Adipocyte (in vitro differentiated cells): ENCODE measurements around the gene ROBO2.

Experiments
- DNase-seq: peaks from one replicate; pipeline ENCODE4 v3.0.0-alpha.2; 2015; ENCODE audit warnings: low read depth
- H3K27me3 ChIP-seq: replicated peaks from 2 replicates; pipeline ENCODE4 v1.7.0; 2013; ENCODE audit warnings: mild to moderate bottlenecking, low read length, moderate library complexity; ENCODE audit not compliant: control insufficient read depth, insufficient read depth
- H3K36me3 ChIP-seq: 2 replicates; pipeline ENCODE4 v1.7.0; 2013; ENCODE audit warnings: low read length, mild to moderate bottlenecking, moderate library complexity; ENCODE audit not compliant: control insufficient read depth, insufficient read depth, severe bottlenecking
- H3K4me1 ChIP-seq: 2 replicates; pipeline ENCODE4 v1.7.0; 2013; ENCODE audit warnings: mild to moderate bottlenecking, low read length, moderate library complexity; ENCODE audit not compliant: control insufficient read depth, insufficient read depth
- H3K4me3 ChIP-seq: 2 replicates; pipeline ENCODE4 v1.7.0; 2013; ENCODE audit warnings: mild to moderate bottlenecking, low read length, moderate library complexity
- H3K9ac ChIP-seq: 2 replicates; pipeline ENCODE4 v1.7.0; 2013; ENCODE audit warnings: mild to moderate bottlenecking, low read length, moderate library complexity
- H3K9me3 ChIP-seq: 2 replicates; pipeline ENCODE4 v1.7.0; 2013; ENCODE audit warnings: mild to moderate bottlenecking, low read length, moderate library complexity; ENCODE audit not compliant: control insufficient read depth

Gene ROBO2

DNA sequence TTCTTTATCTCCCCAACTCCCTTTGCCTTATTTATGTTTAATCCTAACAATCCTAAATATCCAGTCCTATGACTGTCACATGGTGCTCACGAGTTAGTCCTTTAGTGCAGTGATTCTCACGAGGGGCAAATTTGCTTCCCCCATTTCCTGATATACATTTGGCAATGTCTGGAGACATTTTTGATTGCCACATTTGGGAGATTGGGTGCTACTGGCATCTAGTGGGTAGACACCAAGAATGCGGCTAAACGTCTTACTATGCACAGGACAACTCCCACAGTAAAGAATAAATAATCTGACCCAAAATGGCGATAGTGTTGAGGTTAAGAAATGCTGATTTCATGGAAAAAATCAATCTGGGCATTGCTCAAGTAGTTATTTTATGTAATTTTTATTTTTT lies 466.5 kb downstream of the ROBO2 start:
- DNase-seq, result no peak

DNA sequence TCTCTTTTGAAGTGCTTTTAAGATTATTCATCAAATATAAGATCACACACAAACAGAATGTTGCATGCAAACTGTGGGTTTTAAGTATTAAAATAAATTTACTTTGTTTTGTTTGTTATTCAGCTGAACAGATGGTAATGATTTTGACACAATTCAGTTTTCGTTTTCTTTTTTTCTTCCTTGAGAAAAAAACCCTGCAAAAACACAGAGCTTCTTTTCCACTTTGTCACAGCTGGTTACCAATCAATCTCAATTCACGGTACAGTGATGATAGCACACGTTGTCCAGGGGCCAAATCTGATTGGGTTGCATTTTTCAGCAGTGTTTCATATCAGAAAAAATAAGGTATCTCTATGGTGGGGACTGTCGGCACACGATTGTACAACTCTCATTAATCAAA lies 473.6 kb downstream of the ROBO2 start:
- Histone ChIP-seq H3K9ac (no peak overlapping the region), H3K36me3 (no peaks in the 10 kb centered on the region), H3K9me3 (no peaks in the 10 kb centered on the region), H3K4me1 (peaks cover 5% of the 10 kb centered on the region), H3K4me3 (peak overlapping the region; percentile 60), H3K27me3 (no peaks in the 10 kb centered on the region)
- peak; percentile 80 for DNase-seq

More for the DNA sequence above, 466.5 kb downstream of the ROBO2 start:
- no peaks in the 10 kb centered on the region for H3K4me1 ChIP-seq
- no peaks in the 10 kb centered on the region for H3K9me3 ChIP-seq
- H3K36me3 ChIP-seq, result no peaks in the 10 kb centered on the region
- no peak overlapping the region for H3K9ac ChIP-seq
- no peak overlapping the region for H3K4me3 ChIP-seq
- no peaks in the 10 kb centered on the region for H3K27me3 ChIP-seq

GRCh38 chr3:77514766-77515165 lies 474.9 kb downstream of the ROBO2 start:
- Histone ChIP-seq H3K9me3 (no peaks in the 10 kb centered on the region), H3K36me3 (no peaks in the 10 kb centered on the region), H3K9ac (no peak overlapping the region), H3K4me3 (no peak overlapping the region), H3K4me1 (peaks cover 5% of the 10 kb centered on the region), H3K27me3 (no peaks in the 10 kb centered on the region)
- DNase-seq, result peak; percentile 56

GRCh38 chr3:77524463-77524862 lies 484.6 kb downstream of the ROBO2 start:
- H3K36me3 ChIP-seq, result no peaks in the 10 kb centered on the region
- no peaks in the 10 kb centered on the region for H3K4me1 ChIP-seq
- no peaks in the 10 kb centered on the region for H3K9me3 ChIP-seq
- H3K27me3 ChIP-seq, result no peaks in the 10 kb centered on the region
- no peak overlapping the region for H3K9ac ChIP-seq
- no peak for DNase-seq
- no peak overlapping the region for H3K4me3 ChIP-seq

DNA sequence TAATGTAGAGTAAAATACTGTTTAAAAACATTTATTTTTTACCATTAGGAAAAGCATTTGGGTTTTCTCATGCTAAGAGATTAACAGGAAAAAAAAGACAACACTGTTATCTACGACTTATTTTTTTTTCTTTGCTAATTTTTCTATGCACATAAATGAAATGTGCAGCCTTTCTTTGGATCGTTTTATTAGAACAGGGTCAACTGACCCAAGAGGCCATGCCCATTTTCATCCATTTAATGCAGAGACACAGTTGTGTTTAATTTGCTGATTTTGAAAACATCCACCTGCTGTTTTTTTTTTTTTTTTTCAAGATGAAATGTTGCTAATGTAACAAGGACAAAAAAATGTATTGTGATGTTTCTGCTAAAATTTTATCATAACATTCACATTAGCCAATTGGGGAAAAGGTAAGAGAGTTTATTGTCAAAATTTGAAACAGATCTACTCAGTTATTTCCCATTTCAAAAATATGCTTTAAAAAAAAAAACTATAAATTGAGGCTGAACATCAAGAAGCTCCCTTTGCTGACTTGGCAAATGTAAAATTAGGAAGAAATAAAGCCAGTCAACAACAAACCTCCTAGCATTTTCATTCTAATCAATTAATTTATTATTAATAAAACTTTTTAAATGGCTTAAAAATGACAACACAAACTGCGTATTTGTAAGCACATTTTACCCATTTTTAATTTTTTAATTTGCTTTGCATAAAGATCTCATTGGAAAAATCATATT lies 485.2 kb downstream of the ROBO2 start:
- Histone ChIP-seq H3K9ac (no peak overlapping the region), H3K27me3 (no peaks in the 10 kb centered on the region), H3K9me3 (no peaks in the 10 kb centered on the region), H3K4me1 (no peaks in the 10 kb centered on the region), H3K4me3 (no peak overlapping the region), H3K36me3 (no peaks in the 10 kb centered on the region)
- DNase-seq, result no peak

- Histone ChIP-seq H3K27me3 (no peaks in the 10 kb centered on the region), H3K4me3 (no peak overlapping the region), H3K36me3 (no peaks in the 10 kb centered on the region), H3K9me3 (no peaks in the 10 kb centered on the region), H3K9ac (no peak overlapping the region), H3K4me1 (no peaks in the 10 kb centered on the region)
- DNase-seq, result no peak
Measured at GRCh38 chr3:77526573-77527113, 486.7 kb downstream of the ROBO2 start.

DNA sequence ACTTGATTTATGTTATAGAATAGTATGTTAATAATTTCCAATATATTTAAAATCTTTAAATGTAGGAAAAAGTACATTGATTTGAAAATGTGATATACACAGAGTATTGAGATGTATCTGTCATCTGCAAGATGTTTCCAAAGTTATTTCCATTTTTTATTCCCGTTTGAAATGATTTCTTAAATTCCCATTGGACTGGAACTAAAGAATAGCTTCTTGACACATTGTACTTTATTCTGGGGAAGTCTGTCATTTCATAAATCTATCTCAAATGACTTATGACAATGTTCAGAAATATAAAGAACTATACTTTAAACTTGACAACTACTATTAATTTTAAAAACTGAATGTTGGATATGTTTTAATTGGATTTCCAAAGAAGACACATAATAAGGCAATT lies 489.6 kb downstream of the ROBO2 start:
- no peak for DNase-seq
- Histone ChIP-seq H3K9me3 (peaks cover 5% of the 10 kb centered on the region), H3K4me3 (no peak overlapping the region)

GRCh38 chr3:77530870-77531269 lies 491.0 kb downstream of the ROBO2 start:
- peak; percentile 85 for DNase-seq
- H3K4me1 ChIP-seq, result no peaks in the 10 kb centered on the region
- peaks cover 5% of the 10 kb centered on the region for H3K9me3 ChIP-seq
- no peak overlapping the region for H3K9ac ChIP-seq
- no peak overlapping the region for H3K4me3 ChIP-seq
- H3K27me3 ChIP-seq, result no peaks in the 10 kb centered on the region
- H3K36me3 ChIP-seq, result no peaks in the 10 kb centered on the region

More for the DNA sequence above, 489.6 kb downstream of the ROBO2 start:
- no peaks in the 10 kb centered on the region for H3K27me3 ChIP-seq
- no peak overlapping the region for H3K9ac ChIP-seq
- H3K4me1 ChIP-seq, result no peaks in the 10 kb centered on the region
- no peaks in the 10 kb centered on the region for H3K36me3 ChIP-seq

GRCh38 chr3:77535116-77535515 lies 495.2 kb downstream of the ROBO2 start:
- Histone ChIP-seq H3K36me3 (no peaks in the 10 kb centered on the region), H3K9me3 (peaks cover 5% of the 10 kb centered on the region), H3K4me3 (no peak overlapping the region), H3K27me3 (no peaks in the 10 kb centered on the region), H3K4me1 (no peaks in the 10 kb centered on the region), H3K9ac (no peak overlapping the region)
- DNase-seq, result no peak

DNA sequence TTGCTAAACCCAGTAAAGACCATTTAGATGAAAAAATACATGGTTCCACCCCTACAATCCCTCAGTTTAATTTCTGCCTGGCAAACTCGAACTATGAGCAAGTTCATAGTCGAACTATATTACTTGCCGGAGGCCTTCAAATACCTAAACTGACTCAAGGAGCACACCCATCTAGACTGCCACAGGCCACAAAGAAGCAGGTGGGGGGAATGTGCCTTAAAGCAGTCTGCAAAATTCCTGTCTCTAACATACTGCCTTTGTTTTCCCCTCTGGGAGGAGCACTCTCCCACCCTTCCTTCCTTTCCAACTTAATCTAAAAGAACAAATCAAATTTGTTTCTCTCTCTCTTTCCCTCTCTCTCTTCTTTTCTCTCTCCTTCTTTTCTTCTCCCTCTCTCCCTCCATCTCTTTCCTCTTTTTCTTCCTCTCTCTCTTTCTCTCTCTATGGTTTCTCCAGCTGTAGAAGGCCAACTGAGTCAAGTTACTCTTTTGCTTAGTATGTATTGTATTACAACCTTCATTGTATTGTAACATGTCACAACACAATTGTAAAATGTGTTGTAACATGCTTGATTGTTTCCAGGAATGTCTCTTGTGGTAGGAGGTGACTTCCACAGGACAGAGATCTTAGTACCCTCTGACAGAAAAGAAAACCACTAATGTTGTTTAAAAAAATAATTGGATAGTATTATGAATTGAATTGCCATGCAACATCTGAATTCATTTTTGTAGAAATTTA lies 496.3 kb downstream of the ROBO2 start:
- Histone ChIP-seq H3K27me3 (no peaks in the 10 kb centered on the region), H3K4me1 (no peaks in the 10 kb centered on the region), H3K4me3 (no peak overlapping the region), H3K9me3 (peaks cover 5% of the 10 kb centered on the region), H3K9ac (no peak overlapping the region), H3K36me3 (no peaks in the 10 kb centered on the region)
- DNase-seq, result peak; percentile 44

DNA sequence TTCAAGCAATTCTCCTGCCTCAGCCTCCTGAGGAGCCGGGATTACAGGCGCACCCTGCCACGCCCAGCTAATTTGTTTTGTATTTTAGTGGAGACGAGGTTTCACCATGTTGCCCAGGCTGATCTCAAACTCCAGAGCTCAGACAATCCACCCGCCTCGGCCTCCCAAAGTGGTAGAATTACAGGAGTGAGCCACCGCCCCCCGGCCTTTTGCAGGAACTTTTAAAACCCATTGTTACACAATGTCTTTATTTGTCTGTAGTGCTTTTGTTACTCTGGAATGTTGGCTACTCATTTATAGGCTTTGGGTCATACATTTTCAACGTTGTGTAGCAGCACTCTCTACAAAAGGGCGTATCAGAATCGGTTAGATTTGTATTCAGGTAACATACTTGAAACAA lies 499.1 kb downstream of the ROBO2 start:
- no peak overlapping the region for H3K9ac ChIP-seq
- no peaks in the 10 kb centered on the region for H3K9me3 ChIP-seq
- H3K4me1 ChIP-seq, result no peaks in the 10 kb centered on the region
- H3K36me3 ChIP-seq, result no peaks in the 10 kb centered on the region
- H3K27me3 ChIP-seq, result no peaks in the 10 kb centered on the region
- DNase-seq, result no peak
- no peak overlapping the region for H3K4me3 ChIP-seq
